ENCODE results near the gene GABARAPL1.

GRCh38 chr12:10218021-10218420, 5.3 kb downstream of the GABARAPL1 start:
- TF ChIP-seq EZH2 (IDR thresholded peaks at IDR 0.05; ENCODE audit: low read length, missing control alignments) = no peak
- no peak for TF ChIP-seq CTCF (conservative IDR thresholded peaks at IDR 0.05 in 1 of 2, IDR thresholded peaks at IDR 0.05 in 1 of 2; ENCODE audit: low read depth in 1 of 2, low read length in 2 of 2)

Measured in fibroblast of lung (primary cell).